Measurements from ENCODE around the gene VTI1A. TPM values are rescaled to one million over a fixed set of nuclear protein-coding genes. Genes with fewer than 3 reads are reported as not detected.
A peak's percentile ranks its signal among the peaks of the same experiment; 100 is the strongest.

Gene VTI1A
- total and polyA plus RNA-seq, 9 of the 15 experiments (the other 6 are each of a cell fraction or from before 2014, with no cell fraction given) = 9.3 to 21.4 (median 16.0) TPM

- Histone ChIP-seq H3K4me2 (ENCODE audit: insufficient read depth, low read length) (no peak overlapping the region), H3K9ac (ENCODE audit: insufficient read depth in 1 of 2, low read depth in 2 of 2, low read length in 2 of 2) (no peak overlapping the region), H3K4me3 (no peak overlapping the region), H3K4me1 (replicated peaks in 1 of 2; ENCODE audit: control insufficient read depth in 2 of 2, insufficient read depth in 2 of 2, low read length in 2 of 2) (peaks cover 0 to 3% of the 10 kb centered on the region in 2 experiments; a peak in 3 of 5 replicates), H3K36me3 (ENCODE audit: control insufficient read depth, insufficient read depth, low read length) (no peaks in the 10 kb centered on the region), H3K9me3 (replicated peaks; ENCODE audit: control insufficient read depth, insufficient read depth, low read depth, low read length) (no peaks in the 10 kb centered on the region), H3K9me1 (ENCODE audit: control insufficient read depth, insufficient read depth, low read length) (no peaks in the 10 kb centered on the region), H3K27ac (ENCODE audit: extremely low read depth, low read depth, low read length) (no peak overlapping the region), H4K20me1 (replicated peaks; ENCODE audit: control insufficient read depth, insufficient read depth, low read length) (no peaks in the 10 kb centered on the region), H3K27me3 (ENCODE audit: control insufficient read depth in 2 of 2, insufficient read depth in 2 of 2, low read length in 2 of 2) (no peaks in the 10 kb centered on the region), H3K79me2 (ENCODE audit: control insufficient read depth, insufficient read depth, low read length) (no peaks in the 10 kb centered on the region), H2AFZ (ENCODE audit: low read depth, low read length) (no peak overlapping the region)
- intact Hi-C loops (cut with micrococcal nuclease) (no loop called here), in situ Hi-C loops (cut with MboI) (no loop called here)
- 0 out of 2 replicates have a peak, but pooled peaks have one; percentile 8 for TF ChIP-seq CBFA2T3 (IDR thresholded peaks at IDR 0.05)
- no peak for TF ChIP-seq MCM7 (IDR thresholded peaks at IDR 0.05)
- TF ChIP-seq KDM1A (IDR thresholded peaks at IDR 0.05) = no peak
- ChIA-PET POLR2A (no interaction called here), CTCF (ENCODE audit: low intra/inter-chr PET ratio) (no interaction called here)
- FAIRE-seq (no peak), ATAC-seq (no peak), DNase-seq (ENCODE audit: extremely low read depth in 1 of 4, low spot score in 3 of 4) (no peak)
- BruUV-seq (replicated peaks) = no TSS peak
- WGBS (ENCODE audit: insufficient coverage, low coverage, missing lambda C conversion rate) = 16% methylated on average over 3 of the region's 3 CpGs
Observed at GRCh38 chr10:112752288-112752687, 305.3 kb downstream of the VTI1A start.

GRCh38 chr10:112753961-112754411 lies 307.0 kb downstream of the VTI1A start:
- Histone ChIP-seq H3K27ac (ENCODE audit: extremely low read depth, low read depth, low read length) (no peak overlapping the region), H3K9me3 (replicated peaks; ENCODE audit: control insufficient read depth, insufficient read depth, low read depth, low read length) (no peaks in the 10 kb centered on the region), H3K4me2 (ENCODE audit: insufficient read depth, low read length) (no peak overlapping the region), H3K4me1 (replicated peaks in 1 of 2; ENCODE audit: control insufficient read depth in 2 of 2, insufficient read depth in 2 of 2, low read length in 2 of 2) (peaks cover 0 to 3% of the 10 kb centered on the region in 2 experiments; a peak in 3 of 5 replicates), H3K9me1 (ENCODE audit: control insufficient read depth, insufficient read depth, low read length) (no peaks in the 10 kb centered on the region), H3K27me3 (ENCODE audit: control insufficient read depth in 2 of 2, insufficient read depth in 2 of 2, low read length in 2 of 2) (no peaks in the 10 kb centered on the region), H3K36me3 (ENCODE audit: control insufficient read depth, insufficient read depth, low read length) (no peaks in the 10 kb centered on the region), H3K4me3 (no peak overlapping the region), H3K79me2 (ENCODE audit: control insufficient read depth, insufficient read depth, low read length) (no peaks in the 10 kb centered on the region), H3K9ac (ENCODE audit: insufficient read depth in 1 of 2, low read depth in 2 of 2, low read length in 2 of 2) (no peak overlapping the region), H4K20me1 (replicated peaks; ENCODE audit: control insufficient read depth, insufficient read depth, low read length) (no peaks in the 10 kb centered on the region), H2AFZ (ENCODE audit: low read depth, low read length) (no peak overlapping the region)
- ChIA-PET CTCF (ENCODE audit: low intra/inter-chr PET ratio) (no interaction called here), POLR2A (no interaction called here)
- DNase-seq (ENCODE audit: extremely low read depth in 1 of 4, low spot score in 3 of 4) (no peak), FAIRE-seq (no peak), ATAC-seq (no peak)
- in situ Hi-C loops (cut with MboI) = no loop called here
- no TSS peak for BruUV-seq (replicated peaks)
- 84% methylated on average over 7 of the region's 10 CpGs for WGBS (ENCODE audit: insufficient coverage, low coverage, missing lambda C conversion rate)
- intact Hi-C loops (cut with micrococcal nuclease) = no loop called here
- TF ChIP-seq RFX1 (IDR thresholded peaks at IDR 0.05) (no peak), C11orf30 (IDR thresholded peaks at IDR 0.05; ENCODE audit: low read depth) (no peak), ZSCAN29 (IDR thresholded peaks at IDR 0.05) (no peak), SMAD3 (CRISPR knock-in tag; conservative IDR thresholded peaks at IDR 0.05) (no peak), KAT7 (CRISPR knock-in tag; IDR thresholded peaks at IDR 0.05; ENCODE audit: borderline replicate concordance) (no peak), BCOR (IDR thresholded peaks at IDR 0.05) (no peak), NBN (IDR thresholded peaks at IDR 0.05; ENCODE audit: low read depth) (no peak)

Data from K562 (cell line).